Lung (tissue), 12 donors: Measurements from ENCODE around the gene APOO. TPM values are rescaled to one million over a fixed set of nuclear protein-coding genes. Genes with fewer than 3 reads are reported as not detected.
A peak's percentile ranks its signal among the peaks of the same experiment; 100 is the strongest.

ENCODE experiments used
- ATAC-seq: fragments of 200-7000 bp; cut with Tn5 transposase; one replicate; pipeline ENCODE4 v1.9.1; 2020; ENCODE audit warnings: moderate number of reproducible peaks; ENCODE audit not compliant: insufficient read depth, low FRiP score
- DNase-seq, 3 donors: peaks; one replicate each; pipeline ENCODE4 v3.0.0-alpha.2; 2013 to 2017
- H3K27ac ChIP-seq, 2 donors: one replicate each; pipeline ENCODE4 v1.5.1; 2013; ENCODE audit warnings: mild to moderate bottlenecking in 2 of 2, moderate library complexity in 2 of 2, control low read depth in 1 of 2, inconsistent platforms in 1 of 2, low read depth in 1 of 2, low read length in 1 of 2
- H3K27me3 ChIP-seq, 3 donors: one replicate each; pipeline ENCODE4 v1.5.1; 2013; ENCODE audit warnings: low read length in 2 of 3; ENCODE audit not compliant: control insufficient read depth in 3 of 3, insufficient read depth in 3 of 3
- H3K36me3 ChIP-seq, 4 donors: one replicate each; pipeline ENCODE4 v1.5.1; 2013; ENCODE audit warnings: low read length in 4 of 4, mild to moderate bottlenecking in 1 of 4, moderate library complexity in 1 of 4; ENCODE audit not compliant: control insufficient read depth in 4 of 4, insufficient read depth in 4 of 4
- H3K4me1 ChIP-seq, 5 donors: one replicate each; pipeline ENCODE4 v1.5.1; 2013; ENCODE audit warnings: low read length in 5 of 5, mild to moderate bottlenecking in 2 of 5, moderate library complexity in 1 of 5; ENCODE audit not compliant: control insufficient read depth in 5 of 5, insufficient read depth in 5 of 5
- H3K4me3 ChIP-seq: one replicate; pipeline ENCODE4 v1.5.1; 2013; ENCODE audit warnings: mild to moderate bottlenecking, control low read depth, moderate library complexity
- H3K9ac ChIP-seq, 2 donors: one replicate each; pipeline ENCODE4 v1.5.1; 2013; ENCODE audit warnings: low read length in 2 of 2, control low read depth in 1 of 2; ENCODE audit not compliant: insufficient read depth in 1 of 2
- H3K9me3 ChIP-seq, 4 donors: one replicate each; pipeline ENCODE4 v1.5.1; 2013; ENCODE audit warnings: low read length in 3 of 4, mild to moderate bottlenecking in 1 of 4, moderate library complexity in 1 of 4; ENCODE audit not compliant: control insufficient read depth in 4 of 4, insufficient read depth in 3 of 4
- CTCF ChIP-seq: IDR thresholded peaks from 2 replicates; pipeline ENCODE4 v1.5.1; 2012; ENCODE audit warnings: mild to moderate bottlenecking; ENCODE audit errors: control extremely low read depth, extremely low read depth
- WGBS, 2 donors: extraction: QIAGEN DNeasy Blood & Tissue Kit; methylation state at CpG; one replicate each; pipeline ENCODE4 v1.1.7; 2013; 5-methylcytosine and 5-hydroxymethylcytosine counted together
- polyA plus RNA-seq, 2 donors: library from polyadenylated mRNA; stranded (reverse); fragments of 200-250 nt; gene quantifications; one replicate each; pipeline ENCODE4 v1.2.1, GENCODE V29; 2013
- total RNA-seq, 2 donors: library from RNA; depleted of rRNA in 1 of 2; stranded (reverse); fragments of >200 nt in 1 of 2; gene quantifications; one replicate each; pipeline ENCODE4 v1.2.1, GENCODE V29; 2014 to 2021
- donor health status: control.
- donor health status: control.
- donor health status: Bipolar disorder and iron deficiency.
- donor health status: healthy.
- donor health status: DM: yes; HTN: yes; CAD: no.

Gene APOO
- total and polyA plus RNA-seq, 4 donors, result 8.9 to 25.0 (median 22.6) TPM

- Histone ChIP-seq H3K36me3 (no peaks in the 10 kb centered on the region), H3K27me3 (peaks cover 0 to 40% (median 14%) of the 10 kb centered on the region in 3 donors), H3K9ac (no peak overlapping the region), H3K27ac (no peak overlapping the region), H3K9me3 (peaks cover 0 to 2% (median 0%) of the 10 kb centered on the region in 4 donors), H3K4me3 (no peak overlapping the region), H3K4me1 (peaks cover 0 to 6% (median 0%) of the 10 kb centered on the region in 5 donors)
- peak in 2 of 3 donors; percentile 57 to 61 for DNase-seq
- no peak for TF ChIP-seq CTCF
- 22 to 67% methylated on average over 1 of the region's 1 CpG for WGBS, 2 donors
- ATAC-seq, result no peak
These were observed 36.5 kb upstream of the APOO start for GRCh38 chrX:23944234-23944633.

GRCh38 chrX:23939203-23939602 is 31.5 kb upstream of the APOO start:
- no peak for TF ChIP-seq CTCF
- Histone ChIP-seq H3K9ac (no peak overlapping the region), H3K27me3 (peaks cover 0 to 38% (median 11%) of the 10 kb centered on the region in 3 donors), H3K4me3 (no peak overlapping the region), H3K4me1 (peaks cover 0 to 3% (median 0%) of the 10 kb centered on the region in 5 donors), H3K36me3 (no peaks in the 10 kb centered on the region), H3K27ac (no peak overlapping the region), H3K9me3 (no peaks in the 10 kb centered on the region)
- ATAC-seq (no peak), DNase-seq (peak in 1 of 3 donors; percentile 2)
- WGBS, 2 donors, result 52 to 85% methylated on average over 1 of the region's 1 CpG

GRCh38 chrX:23938690-23939089 is 31.0 kb upstream of the APOO start:
- WGBS, 2 donors, result 70 to 94% methylated on average over 1 of the region's 1 CpG
- no peaks in the 10 kb centered on the region for H3K9me3 ChIP-seq
- no peak overlapping the region for H3K27ac ChIP-seq
- no peak overlapping the region for H3K4me3 ChIP-seq
- ATAC-seq, result no peak
- peak in 2 of 3 donors; percentile 45 to 61 for DNase-seq
- no peaks in the 10 kb centered on the region for H3K4me1 ChIP-seq
- no peak overlapping the region for H3K9ac ChIP-seq
- no peaks in the 10 kb centered on the region for H3K36me3 ChIP-seq
- H3K27me3 ChIP-seq, result peaks cover 0 to 41% (median 14%) of the 10 kb centered on the region in 3 donors
- TF ChIP-seq CTCF, result no peak

DNA sequence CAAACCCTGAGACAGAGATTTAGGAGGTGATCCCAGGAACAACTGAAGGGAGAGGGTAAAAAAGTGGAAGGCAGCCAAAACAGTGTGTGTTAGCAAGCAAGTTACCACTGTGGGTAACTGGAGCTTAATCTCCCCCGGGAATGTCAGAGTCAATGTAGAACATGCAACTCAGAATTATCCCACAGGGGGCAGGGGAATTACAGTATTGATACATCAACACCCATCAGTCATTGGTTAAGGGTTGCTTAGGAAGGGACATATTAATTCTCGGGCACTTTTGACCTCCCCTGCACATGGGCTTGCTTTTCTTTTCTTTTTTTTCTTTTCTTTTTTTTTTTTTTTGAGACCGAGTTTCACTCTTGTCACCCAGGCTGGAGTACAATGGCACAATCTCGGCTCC is 29.4 kb upstream of the APOO start:
- no peaks in the 10 kb centered on the region for H3K9me3 ChIP-seq
- H3K4me3 ChIP-seq, result no peak overlapping the region
- no peak overlapping the region for H3K9ac ChIP-seq
- TF ChIP-seq CTCF, result no peak
- no peaks in the 10 kb centered on the region for H3K36me3 ChIP-seq
- ATAC-seq (no peak), DNase-seq (no peak)
- H3K27me3 ChIP-seq, result peaks cover 0 to 40% (median 13%) of the 10 kb centered on the region in 3 donors
- H3K27ac ChIP-seq, result no peak overlapping the region
- 80 to 88% methylated on average over 4 of the region's 4 CpGs for WGBS, 2 donors
- no peaks in the 10 kb centered on the region for H3K4me1 ChIP-seq
